Cardiac fibroblast (primary cell): Measurements from ENCODE around the gene SERGEF.

Source experiments
- DNase-seq, 2 donors: peaks; one replicate each; pipeline versions ENCODE4 v3.0.0 to v3.0.0-alpha.2; 2010; ENCODE audit warnings: low read depth in 2 of 2
- H3K4me3 ChIP-seq, 2 donors: replicated peaks in 1 of 2; 1 replicate in 1 of 2; 2 replicates in 1 of 2; pipeline ENCODE4 v1.5.1; 2011; ENCODE audit warnings: low read depth in 2 of 2, low read length in 2 of 2, mild to moderate bottlenecking in 2 of 2, moderate library complexity in 1 of 2
- TF ChIP-seq, protein P1 (sequence below): IDR thresholded peaks from one replicate; pipeline ENCODE4 v1.5.1; 2011; ENCODE audit warnings: low read depth, mild to moderate bottlenecking, low read length, inconsistent platforms

Gene SERGEF

DNA sequence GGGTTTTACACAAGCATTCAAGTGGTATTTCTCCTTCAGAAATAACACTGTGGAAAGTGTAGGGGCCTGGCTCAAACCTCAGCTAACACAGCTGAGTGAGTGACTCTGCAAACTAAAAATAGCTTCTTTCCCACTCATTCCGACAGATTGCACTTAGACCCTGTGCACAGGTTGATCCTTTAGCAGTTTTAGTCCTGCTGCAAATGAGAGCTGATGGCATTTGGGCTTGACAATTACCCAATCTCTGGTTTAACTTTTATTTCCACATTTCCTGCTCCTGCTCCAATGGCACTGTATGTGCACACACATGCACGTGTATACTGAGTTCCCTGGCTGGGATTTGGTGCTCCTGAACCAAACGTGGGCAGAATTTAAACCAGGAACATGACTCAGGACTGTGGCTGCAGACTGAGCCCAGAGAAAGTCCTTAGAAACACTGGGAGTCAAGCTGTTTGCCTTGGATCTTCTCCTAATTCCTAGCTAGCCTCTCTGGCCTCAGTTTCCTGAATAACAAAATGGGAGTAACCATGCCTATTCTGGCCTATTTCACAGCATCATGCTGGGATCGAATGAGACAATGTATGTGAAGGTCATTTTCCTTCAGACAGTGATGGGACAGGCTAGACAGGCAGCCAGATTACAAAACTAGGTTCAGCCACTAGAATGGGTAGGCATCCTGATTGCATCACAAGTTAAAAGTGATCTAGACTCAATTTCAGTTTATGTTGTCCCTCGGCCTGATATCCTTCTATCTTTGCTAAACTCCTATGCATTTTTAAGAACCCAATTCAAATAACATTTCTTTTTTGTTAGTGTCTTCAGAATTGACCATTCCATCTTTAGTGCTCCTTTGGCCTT lies 58.2 kb downstream of the SERGEF start:
- DNase-seq: no peak

DNA sequence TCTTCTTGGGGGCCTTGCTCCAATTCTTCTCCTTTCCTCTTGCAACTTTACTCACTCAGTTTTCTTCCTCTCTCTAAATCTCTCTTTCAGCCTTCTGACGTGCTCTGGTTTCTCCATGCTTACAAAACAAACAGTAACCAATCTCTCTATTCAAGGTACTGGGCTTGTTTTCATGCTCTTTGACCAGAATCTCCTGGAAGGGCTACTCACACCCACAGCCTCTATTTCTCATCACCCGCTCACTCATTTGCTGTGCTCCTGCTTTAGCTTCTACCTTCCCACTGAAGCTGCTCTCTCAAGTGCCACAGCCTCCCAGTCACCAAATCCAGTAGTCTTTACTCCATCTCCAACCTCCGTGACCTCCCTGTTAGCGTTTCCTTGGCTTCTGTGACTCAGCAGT lies 60.4 kb downstream of the SERGEF start:
- no peak overlapping the region for H3K4me3 ChIP-seq
- TF ChIP-seq, protein P1, sequence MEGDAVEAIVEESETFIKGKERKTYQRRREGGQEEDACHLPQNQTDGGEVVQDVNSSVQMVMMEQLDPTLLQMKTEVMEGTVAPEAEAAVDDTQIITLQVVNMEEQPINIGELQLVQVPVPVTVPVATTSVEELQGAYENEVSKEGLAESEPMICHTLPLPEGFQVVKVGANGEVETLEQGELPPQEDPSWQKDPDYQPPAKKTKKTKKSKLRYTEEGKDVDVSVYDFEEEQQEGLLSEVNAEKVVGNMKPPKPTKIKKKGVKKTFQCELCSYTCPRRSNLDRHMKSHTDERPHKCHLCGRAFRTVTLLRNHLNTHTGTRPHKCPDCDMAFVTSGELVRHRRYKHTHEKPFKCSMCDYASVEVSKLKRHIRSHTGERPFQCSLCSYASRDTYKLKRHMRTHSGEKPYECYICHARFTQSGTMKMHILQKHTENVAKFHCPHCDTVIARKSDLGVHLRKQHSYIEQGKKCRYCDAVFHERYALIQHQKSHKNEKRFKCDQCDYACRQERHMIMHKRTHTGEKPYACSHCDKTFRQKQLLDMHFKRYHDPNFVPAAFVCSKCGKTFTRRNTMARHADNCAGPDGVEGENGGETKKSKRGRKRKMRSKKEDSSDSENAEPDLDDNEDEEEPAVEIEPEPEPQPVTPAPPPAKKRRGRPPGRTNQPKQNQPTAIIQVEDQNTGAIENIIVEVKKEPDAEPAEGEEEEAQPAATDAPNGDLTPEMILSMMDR: no peak
- no peak for DNase-seq

More for the DNA sequence above, 58.2 kb downstream of the SERGEF start:
- TF ChIP-seq, protein P1: no peak
- no peak overlapping the region for H3K4me3 ChIP-seq

DNA sequence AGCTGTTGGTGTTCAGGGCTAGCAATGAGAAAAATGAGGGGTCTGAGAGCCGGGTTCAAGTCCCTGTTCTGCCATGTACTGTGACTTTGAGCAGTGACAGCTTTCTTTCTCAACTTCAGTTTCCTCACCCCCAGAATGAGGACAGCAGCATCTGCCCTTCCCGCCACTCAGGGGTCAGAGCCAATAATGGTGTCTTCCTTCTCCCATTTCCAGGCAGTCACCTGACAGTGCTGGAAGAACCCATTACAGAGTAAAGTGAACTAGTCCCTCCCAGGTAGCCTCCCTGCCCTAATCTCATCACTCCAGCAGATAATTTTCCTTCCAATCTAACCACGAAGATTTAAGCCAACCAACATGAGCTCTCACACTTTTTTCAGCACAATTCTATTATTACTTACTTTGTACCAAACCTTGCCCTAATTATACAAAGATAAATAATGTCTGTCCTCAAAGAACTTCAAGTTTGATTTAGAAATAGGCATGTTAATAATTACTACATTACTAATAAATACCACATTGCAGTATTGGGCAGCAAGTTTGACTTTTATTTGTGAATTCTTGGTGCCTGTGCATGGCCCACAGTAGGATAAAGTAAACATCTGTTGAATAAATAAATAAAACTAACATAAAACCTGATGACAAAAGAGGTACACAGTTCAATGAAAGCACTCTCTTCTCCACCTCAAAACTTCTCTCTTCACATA lies 61.0 kb downstream of the SERGEF start:
- DNase-seq: no peak
- H3K4me3 ChIP-seq: no peak overlapping the region
- TF ChIP-seq, protein P1: no peak

DNA sequence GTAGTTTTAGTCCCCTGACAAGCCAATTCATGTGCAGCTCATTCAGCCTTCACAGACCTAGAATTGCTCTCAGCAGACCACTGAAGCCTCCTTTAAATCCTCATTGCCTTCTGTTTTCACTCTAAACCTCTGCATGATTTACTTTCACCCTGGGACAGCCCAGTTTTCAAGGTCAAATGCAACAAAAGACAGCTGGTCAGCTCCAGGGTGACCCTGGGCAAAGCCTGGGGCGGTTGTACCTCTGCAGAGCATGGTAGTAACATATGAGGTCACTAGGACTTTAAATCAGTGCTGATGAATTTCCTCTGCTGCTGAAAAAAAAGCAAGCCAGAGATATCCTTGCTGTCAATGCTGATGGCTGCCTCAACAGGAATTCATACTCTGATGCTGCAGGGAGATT lies 62.2 kb downstream of the SERGEF start:
- no peak overlapping the region for H3K4me3 ChIP-seq
- no peak for DNase-seq
- TF ChIP-seq, protein P1: no peak

DNA sequence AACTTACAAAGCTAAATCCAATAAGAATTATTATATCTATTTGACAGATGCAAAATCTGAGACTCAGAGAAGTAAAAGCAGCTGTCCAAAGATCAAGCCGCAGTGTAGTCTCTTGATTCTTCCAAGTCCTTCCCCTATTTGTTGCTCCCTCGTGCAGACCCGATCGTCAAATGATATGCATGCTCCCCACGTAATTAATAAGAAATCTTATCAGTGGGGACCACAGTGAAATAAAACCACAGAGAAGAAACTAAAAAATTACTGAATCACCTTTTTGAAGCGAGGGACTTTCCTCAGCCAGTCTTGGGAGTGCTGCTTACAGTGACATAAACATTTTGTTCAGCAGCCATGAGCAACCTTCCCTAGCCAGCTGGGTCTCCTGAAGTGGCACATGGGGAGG lies 64.6 kb downstream of the SERGEF start:
- TF ChIP-seq, protein P1: no peak
- no peak overlapping the region for H3K4me3 ChIP-seq
- DNase-seq: no peak

DNA sequence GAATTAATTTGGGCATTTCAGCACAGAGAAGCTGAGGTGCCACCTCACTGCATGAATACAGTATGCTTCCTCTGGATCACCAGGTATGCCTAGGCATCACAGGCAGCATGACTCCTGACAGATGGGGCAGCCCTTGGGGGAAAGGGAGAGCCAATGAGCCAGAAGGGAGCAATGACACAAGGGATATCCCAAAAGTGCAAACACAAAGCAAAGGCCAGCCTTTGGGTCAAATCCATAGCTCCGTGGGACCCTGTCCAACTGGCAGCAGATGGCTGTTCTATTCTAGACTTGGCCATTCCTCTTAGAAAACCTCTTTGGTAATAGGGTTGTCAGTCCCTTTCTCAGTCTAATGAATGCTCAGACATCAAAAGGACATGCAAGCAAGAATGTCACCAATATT lies 73.3 kb downstream of the SERGEF start:
- no peak overlapping the region for H3K4me3 ChIP-seq
- DNase-seq: no peak
- TF ChIP-seq, protein P1: no peak
